A673 (cell line): ENCODE measurements around the gene SIK2.

Experiments
- EZH2 ChIP-seq: fragments of 200-600 bp; sonication (generic); IDR thresholded peaks from 2 replicates; pipeline ENCODE4 v1.6.1; 2017; ENCODE audit warnings: borderline replicate concordance, low read depth, mild to moderate bottlenecking, mixed read lengths, antibody characterized with exemption, low read length; ENCODE audit not compliant: poor library complexity, severe bottlenecking
- TF ChIP-seq, protein P1 (sequence below): fragments of 300-800, 200-600 bp; sonication (generic); conservative IDR thresholded peaks from 2 replicates; pipeline ENCODE4 v1.5.1; 2017; ENCODE audit warnings: low read depth, mild to moderate bottlenecking, antibody characterized with exemption, low read length, moderate library complexity, mixed read lengths

- TF ChIP-seq, protein P1, sequence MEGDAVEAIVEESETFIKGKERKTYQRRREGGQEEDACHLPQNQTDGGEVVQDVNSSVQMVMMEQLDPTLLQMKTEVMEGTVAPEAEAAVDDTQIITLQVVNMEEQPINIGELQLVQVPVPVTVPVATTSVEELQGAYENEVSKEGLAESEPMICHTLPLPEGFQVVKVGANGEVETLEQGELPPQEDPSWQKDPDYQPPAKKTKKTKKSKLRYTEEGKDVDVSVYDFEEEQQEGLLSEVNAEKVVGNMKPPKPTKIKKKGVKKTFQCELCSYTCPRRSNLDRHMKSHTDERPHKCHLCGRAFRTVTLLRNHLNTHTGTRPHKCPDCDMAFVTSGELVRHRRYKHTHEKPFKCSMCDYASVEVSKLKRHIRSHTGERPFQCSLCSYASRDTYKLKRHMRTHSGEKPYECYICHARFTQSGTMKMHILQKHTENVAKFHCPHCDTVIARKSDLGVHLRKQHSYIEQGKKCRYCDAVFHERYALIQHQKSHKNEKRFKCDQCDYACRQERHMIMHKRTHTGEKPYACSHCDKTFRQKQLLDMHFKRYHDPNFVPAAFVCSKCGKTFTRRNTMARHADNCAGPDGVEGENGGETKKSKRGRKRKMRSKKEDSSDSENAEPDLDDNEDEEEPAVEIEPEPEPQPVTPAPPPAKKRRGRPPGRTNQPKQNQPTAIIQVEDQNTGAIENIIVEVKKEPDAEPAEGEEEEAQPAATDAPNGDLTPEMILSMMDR: no peak
- TF ChIP-seq EZH2: no peak
These were observed 73.6 kb downstream of the SIK2 start for GRCh38 chr11:111675891-111676290.
